ENCODE measurements around the gene SEPTIN7.
"Not testable (repeated sequence)": the region's sequence is repeated elsewhere in the genome, so short reads cannot be mapped to it uniquely, and the experiment has no call there.

The SEPTIN7 gene

DNA sequence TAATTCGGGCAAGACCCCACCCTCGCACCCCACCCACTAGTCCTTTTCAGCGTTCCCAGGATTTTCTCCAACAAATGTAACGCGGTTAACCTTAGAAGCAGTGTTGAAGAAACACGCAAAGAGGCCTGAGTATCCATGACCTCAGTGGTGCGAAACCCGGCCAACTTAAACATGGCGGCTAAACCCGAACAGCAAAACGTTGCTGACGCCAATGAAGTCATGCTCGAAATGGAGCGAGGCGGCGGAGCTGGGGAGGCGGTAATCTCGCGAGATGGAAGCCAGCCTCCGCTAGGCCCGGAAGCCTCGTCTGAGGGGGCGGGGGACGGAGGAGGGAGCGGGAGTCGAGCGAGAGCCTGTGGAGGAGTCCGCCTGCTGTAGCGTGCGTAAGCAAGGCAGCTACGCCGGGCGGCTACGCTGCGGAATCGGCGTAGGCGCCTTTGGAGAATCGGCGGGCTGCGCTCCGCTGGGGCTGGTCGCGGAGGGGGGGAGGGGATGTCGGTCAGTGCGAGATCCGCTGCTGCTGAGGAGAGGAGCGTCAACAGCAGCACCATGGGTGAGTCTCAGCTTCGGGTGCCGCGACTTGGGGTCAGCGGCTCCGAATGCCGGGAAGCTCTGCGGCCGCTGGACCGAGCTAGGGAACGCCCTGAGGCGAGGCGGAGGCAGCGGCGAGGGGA lies at the start of gene SEPTIN7:
SEPTIN7 (plus strand) TSS at position 340 of the 674 bp plus-strand sequence; CDS start at position 493, 153 bp downstream.
- H3K4me3 ChIP-seq (ENCODE audit: low read depth, low read length): peak within 1 kb of the TSS; percentile 80
- peak; percentile 100 for DNase-seq (ENCODE audit: low read depth)
- TF ChIP-seq, protein P1, sequence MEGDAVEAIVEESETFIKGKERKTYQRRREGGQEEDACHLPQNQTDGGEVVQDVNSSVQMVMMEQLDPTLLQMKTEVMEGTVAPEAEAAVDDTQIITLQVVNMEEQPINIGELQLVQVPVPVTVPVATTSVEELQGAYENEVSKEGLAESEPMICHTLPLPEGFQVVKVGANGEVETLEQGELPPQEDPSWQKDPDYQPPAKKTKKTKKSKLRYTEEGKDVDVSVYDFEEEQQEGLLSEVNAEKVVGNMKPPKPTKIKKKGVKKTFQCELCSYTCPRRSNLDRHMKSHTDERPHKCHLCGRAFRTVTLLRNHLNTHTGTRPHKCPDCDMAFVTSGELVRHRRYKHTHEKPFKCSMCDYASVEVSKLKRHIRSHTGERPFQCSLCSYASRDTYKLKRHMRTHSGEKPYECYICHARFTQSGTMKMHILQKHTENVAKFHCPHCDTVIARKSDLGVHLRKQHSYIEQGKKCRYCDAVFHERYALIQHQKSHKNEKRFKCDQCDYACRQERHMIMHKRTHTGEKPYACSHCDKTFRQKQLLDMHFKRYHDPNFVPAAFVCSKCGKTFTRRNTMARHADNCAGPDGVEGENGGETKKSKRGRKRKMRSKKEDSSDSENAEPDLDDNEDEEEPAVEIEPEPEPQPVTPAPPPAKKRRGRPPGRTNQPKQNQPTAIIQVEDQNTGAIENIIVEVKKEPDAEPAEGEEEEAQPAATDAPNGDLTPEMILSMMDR (IDR thresholded peaks at IDR 0.05; ENCODE audit: low read depth, low read length): no peak
- peak; percentile 94 for TF ChIP-seq POLR2A (IDR thresholded peaks at IDR 0.05; ENCODE audit: extremely low read depth, insufficient read length)
- TF ChIP-seq MYC (IDR thresholded peaks at IDR 0.05; ENCODE audit: low read depth, low read length): peak; percentile 83
- TF ChIP-seq, protein P2, sequence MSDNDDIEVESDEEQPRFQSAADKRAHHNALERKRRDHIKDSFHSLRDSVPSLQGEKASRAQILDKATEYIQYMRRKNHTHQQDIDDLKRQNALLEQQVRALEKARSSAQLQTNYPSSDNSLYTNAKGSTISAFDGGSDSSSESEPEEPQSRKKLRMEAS (IDR thresholded peaks at IDR 0.05; ENCODE audit: low read depth, low read length): peak; percentile 61

DNA sequence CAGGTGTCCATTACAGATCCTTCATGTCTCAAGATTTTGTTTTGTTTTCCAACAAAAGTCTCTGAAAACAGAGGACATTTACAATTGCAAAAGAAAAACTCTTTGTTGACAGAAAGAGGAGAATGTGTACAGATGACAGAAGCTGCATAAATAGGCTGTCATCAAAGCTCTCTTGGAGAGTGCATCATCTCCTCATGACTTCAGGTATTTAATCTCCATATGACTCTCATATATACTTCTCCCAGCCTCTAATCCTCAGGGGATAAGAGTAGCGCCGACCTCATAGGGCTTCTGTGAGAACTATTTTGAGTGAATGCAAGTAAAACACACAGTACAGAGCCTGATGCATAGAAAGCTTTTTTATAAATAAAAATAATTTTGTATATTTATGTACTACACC lies 48.1 kb upstream of the SEPTIN7 start:
- no peak for DNase-seq (ENCODE audit: low read depth)

DNA sequence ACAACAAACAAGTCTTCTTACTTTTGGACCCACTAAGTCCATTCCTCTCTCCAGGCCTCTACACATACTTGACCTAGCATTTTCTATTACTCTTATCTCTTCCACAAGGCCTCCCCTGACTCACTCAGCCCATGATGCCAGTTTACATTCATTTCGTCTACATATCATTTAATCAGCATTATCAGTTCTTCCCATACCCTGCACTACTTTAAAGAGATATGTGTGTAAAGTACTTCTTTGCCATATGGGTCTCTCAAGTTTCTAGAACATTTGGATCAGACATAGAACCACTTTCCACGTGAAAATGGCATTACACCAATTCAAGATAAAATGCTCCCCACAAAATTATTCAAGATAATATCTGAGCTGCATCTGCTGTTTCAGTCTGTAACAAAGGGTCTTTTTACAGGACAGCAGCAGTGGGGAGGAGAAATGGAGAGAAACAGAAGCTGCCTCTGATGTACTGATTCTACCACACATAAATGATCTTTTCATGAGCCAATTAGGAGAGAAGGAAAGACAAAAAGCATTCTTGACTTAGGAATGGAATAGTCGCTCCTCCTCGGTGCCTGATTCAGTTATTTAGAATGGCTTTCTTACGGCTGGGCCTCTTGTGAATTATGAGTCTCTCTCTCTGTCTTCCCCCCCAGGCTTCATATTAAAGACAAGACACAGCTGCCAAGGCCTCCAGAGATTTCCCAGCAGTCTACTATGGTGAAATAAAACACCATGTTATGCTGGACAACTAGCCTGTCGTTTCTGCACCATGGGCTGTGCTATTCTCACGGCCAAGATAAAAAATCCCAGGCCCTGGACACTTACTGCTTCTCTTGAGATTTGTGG lies 46.9 kb upstream of the SEPTIN7 start:
- TF ChIP-seq POLR2A (IDR thresholded peaks at IDR 0.05; ENCODE audit: extremely low read depth, insufficient read length): no peak
- TF ChIP-seq MYC (IDR thresholded peaks at IDR 0.05; ENCODE audit: low read depth, low read length): no peak
- TF ChIP-seq, protein P1 (IDR thresholded peaks at IDR 0.05; ENCODE audit: low read depth, low read length): no peak
- TF ChIP-seq, protein P2 (IDR thresholded peaks at IDR 0.05; ENCODE audit: low read depth, low read length): no peak
- H3K4me3 ChIP-seq (ENCODE audit: low read depth, low read length): no peak overlapping the region
- DNase-seq (ENCODE audit: low read depth): no peak

More for the DNA sequence above, 48.1 kb upstream of the SEPTIN7 start:
- no peak overlapping the region for H3K4me3 ChIP-seq (ENCODE audit: low read depth, low read length)
- no peak for TF ChIP-seq MYC (IDR thresholded peaks at IDR 0.05; ENCODE audit: low read depth, low read length)
- TF ChIP-seq, protein P1 (IDR thresholded peaks at IDR 0.05; ENCODE audit: low read depth, low read length): no peak
- TF ChIP-seq, protein P2 (IDR thresholded peaks at IDR 0.05; ENCODE audit: low read depth, low read length): no peak
- TF ChIP-seq POLR2A (IDR thresholded peaks at IDR 0.05; ENCODE audit: extremely low read depth, insufficient read length): no peak

DNA sequence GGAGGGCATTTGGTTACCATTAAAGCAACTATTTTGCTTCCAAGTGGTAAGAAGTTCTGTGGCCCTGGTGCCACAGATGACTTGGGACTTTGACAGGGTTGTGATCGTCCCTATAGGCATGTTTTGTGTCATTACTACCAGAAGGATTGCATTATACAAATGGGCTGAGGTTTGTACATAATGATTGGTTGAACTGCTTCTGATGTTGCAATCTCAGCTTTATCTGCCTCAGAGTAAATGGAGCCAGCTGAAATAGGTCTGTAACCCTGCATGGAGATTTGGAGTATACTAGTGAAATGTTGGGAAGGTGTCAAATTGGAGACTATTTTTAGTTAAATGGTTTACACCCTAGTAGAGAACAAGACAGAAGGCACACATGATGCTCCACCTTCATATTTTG lies 46.1 kb upstream of the SEPTIN7 start:
- TF ChIP-seq, protein P2 (IDR thresholded peaks at IDR 0.05; ENCODE audit: low read depth, low read length): no peak
- TF ChIP-seq, protein P1 (IDR thresholded peaks at IDR 0.05; ENCODE audit: low read depth, low read length): no peak
- TF ChIP-seq POLR2A (IDR thresholded peaks at IDR 0.05; ENCODE audit: extremely low read depth, insufficient read length) (no peak), MYC (IDR thresholded peaks at IDR 0.05; ENCODE audit: low read depth, low read length) (no peak)
- no peak overlapping the region for H3K4me3 ChIP-seq (ENCODE audit: low read depth, low read length)
- DNase-seq (ENCODE audit: low read depth): peak; percentile 39

DNA sequence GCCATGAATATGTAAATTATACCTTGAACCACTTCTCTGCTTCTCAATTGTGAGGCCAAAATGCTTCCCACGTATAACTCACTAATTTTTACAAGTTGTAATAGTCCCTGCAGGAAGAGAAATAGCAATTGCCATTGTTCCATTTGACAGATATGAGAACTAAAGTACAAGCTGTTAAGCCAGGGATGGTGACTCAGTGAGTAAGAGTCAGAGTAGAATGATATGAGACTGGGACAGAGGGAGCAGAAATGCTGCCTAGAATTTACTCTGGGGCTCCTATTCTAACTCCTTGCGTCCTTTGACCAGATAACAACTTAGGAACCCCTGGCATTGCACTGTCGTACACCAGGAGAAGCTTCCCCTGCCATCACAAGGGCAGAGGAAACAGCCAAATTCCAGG lies 45.1 kb upstream of the SEPTIN7 start:
- no peak overlapping the region for H3K4me3 ChIP-seq (ENCODE audit: low read depth, low read length)
- TF ChIP-seq, protein P1 (IDR thresholded peaks at IDR 0.05; ENCODE audit: low read depth, low read length): no peak
- TF ChIP-seq POLR2A (IDR thresholded peaks at IDR 0.05; ENCODE audit: extremely low read depth, insufficient read length) (no peak), MYC (IDR thresholded peaks at IDR 0.05; ENCODE audit: low read depth, low read length) (no peak)
- TF ChIP-seq, protein P2 (IDR thresholded peaks at IDR 0.05; ENCODE audit: low read depth, low read length): no peak
- DNase-seq (ENCODE audit: low read depth): no peak

DNA sequence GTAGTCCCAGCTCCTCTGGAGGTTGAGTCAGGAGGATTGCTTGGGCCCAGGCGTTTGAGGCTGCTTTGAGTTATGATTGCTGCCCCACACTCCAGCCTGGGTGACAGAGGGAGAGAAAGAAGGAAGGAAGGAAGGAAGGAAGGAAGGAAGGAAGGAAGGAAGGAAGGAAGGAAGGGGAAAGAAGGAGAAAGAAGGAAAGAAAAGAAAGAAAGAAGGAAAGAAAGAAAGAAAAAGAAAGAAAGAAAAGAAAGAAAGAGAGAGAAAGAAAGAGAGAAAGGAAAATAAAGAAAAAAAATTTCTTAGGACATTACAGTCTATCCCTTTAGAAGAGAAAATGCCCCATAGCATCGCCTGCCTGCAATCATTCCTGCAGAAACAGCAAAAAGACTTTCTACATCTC lies 44.4 kb upstream of the SEPTIN7 start:
- not testable (repeated sequence) for H3K4me3 ChIP-seq (ENCODE audit: low read depth, low read length); DNase-seq (ENCODE audit: low read depth)

Measured in NB4 (cell line).